ENCODE measurements around the gene STYX. TPM values are rescaled to one million over a fixed set of nuclear protein-coding genes. Genes with fewer than 3 reads are reported as not detected.

The STYX gene
- total RNA-seq, 1 donor from 2014 or later: 11.8 TPM

- Mint-ChIP-seq H3K9me3 (peaks cover 2% of the 10 kb centered on the region), H3K36me3 (ENCODE audit: low read depth) (peaks cover 11% of the 10 kb centered on the region), H3K4me1 (peaks cover 23% of the 10 kb centered on the region), H3K4me3 (peak overlapping the region; percentile 99), H3K27me3 (ENCODE audit: low read depth) (no peaks in the 10 kb centered on the region), H3K27ac (ENCODE audit: unreplicated experiment) (no peak overlapping the region)
- TF ChIP-seq, protein P1, sequence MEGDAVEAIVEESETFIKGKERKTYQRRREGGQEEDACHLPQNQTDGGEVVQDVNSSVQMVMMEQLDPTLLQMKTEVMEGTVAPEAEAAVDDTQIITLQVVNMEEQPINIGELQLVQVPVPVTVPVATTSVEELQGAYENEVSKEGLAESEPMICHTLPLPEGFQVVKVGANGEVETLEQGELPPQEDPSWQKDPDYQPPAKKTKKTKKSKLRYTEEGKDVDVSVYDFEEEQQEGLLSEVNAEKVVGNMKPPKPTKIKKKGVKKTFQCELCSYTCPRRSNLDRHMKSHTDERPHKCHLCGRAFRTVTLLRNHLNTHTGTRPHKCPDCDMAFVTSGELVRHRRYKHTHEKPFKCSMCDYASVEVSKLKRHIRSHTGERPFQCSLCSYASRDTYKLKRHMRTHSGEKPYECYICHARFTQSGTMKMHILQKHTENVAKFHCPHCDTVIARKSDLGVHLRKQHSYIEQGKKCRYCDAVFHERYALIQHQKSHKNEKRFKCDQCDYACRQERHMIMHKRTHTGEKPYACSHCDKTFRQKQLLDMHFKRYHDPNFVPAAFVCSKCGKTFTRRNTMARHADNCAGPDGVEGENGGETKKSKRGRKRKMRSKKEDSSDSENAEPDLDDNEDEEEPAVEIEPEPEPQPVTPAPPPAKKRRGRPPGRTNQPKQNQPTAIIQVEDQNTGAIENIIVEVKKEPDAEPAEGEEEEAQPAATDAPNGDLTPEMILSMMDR (conservative IDR thresholded peaks at IDR 0.05): no peak
- no peak for DNase-seq (ENCODE audit: low read depth, low spot score)
These were observed 411 bp upstream of the STYX start for GRCh38 chr14:52729585-52729924.

DNA sequence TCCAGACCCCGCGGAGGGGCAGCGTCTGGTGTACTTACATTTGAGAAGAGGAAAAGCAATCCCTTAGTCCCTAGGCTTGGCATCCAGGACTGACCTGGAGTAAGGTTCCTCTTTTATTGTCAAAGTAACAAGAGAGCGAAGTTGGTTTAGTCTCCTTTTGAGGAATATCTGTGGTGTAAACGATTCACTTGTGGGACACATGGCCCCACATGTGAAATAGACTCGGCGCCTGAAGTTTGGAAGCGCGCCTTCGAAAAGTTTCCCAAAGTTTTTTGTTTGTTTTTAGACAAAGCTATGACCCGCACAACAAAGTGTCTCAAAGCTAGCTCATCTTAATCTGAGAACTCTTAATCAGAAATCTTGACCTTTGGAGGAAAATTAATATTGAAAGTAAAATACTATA is 744 bp downstream of the STYX start:
- Mint-ChIP-seq H3K36me3 (ENCODE audit: low read depth) (peaks cover 14% of the 10 kb centered on the region), H3K27me3 (ENCODE audit: low read depth) (no peaks in the 10 kb centered on the region), H3K27ac (ENCODE audit: unreplicated experiment) (peak overlapping the region; percentile 96)

GRCh38 chr14:52733824-52734223 is 3.9 kb downstream of the STYX start:
- Mint-ChIP-seq H3K4me1 (peaks cover 32% of the 10 kb centered on the region), H3K9me3 (peaks cover 2% of the 10 kb centered on the region)

More for the DNA sequence above, 744 bp downstream of the STYX start:
- Mint-ChIP-seq H3K9me3 (peaks cover 2% of the 10 kb centered on the region), H3K4me3 (peak overlapping the region; percentile 99), H3K4me1 (peaks cover 28% of the 10 kb centered on the region)
- no peak for DNase-seq (ENCODE audit: low read depth, low spot score)
- TF ChIP-seq, protein P1 (conservative IDR thresholded peaks at IDR 0.05): no peak

DNA sequence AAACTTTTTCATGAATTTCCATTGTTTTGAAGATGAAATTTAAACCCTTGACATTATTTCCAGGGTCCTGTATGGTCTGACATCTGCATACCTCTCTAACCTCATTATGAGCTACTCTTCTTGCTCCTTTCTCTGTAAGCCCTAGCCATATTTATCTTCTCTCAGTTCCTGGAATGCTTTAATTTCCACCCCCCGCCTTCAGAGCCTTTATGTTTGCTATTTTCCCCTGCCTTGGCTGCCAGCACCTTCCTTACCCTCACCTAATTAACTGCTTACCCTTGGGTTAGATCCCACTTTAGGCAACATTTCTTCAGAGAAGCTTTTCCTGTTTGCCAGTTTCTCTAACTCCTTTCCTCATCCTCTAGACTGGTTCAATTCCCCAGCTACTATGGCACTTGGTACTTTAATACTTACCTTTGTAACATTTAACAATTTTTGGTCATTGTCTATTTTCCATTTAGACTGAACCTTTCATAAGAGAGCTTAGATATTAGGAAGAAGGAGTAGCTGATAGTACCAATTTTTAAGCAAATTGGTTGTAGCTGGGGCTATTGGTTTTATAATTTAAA is 6.0 kb downstream of the STYX start:
- Mint-ChIP-seq H3K27ac (ENCODE audit: unreplicated experiment) (no peak overlapping the region), H3K27me3 (ENCODE audit: low read depth) (no peaks in the 10 kb centered on the region), H3K9me3 (peaks cover 2% of the 10 kb centered on the region), H3K4me3 (peak overlapping the region; percentile 32), H3K4me1 (peaks cover 22% of the 10 kb centered on the region), H3K36me3 (ENCODE audit: low read depth) (peaks cover 14% of the 10 kb centered on the region)
- no peak for DNase-seq (ENCODE audit: low read depth, low spot score)
- TF ChIP-seq, protein P1 (conservative IDR thresholded peaks at IDR 0.05): no peak

More at GRCh38 chr14:52733824-52734223, 3.9 kb downstream of the STYX start:
- TF ChIP-seq, protein P1 (conservative IDR thresholded peaks at IDR 0.05): no peak
- H3K36me3 Mint-ChIP-seq (ENCODE audit: low read depth): peaks cover 14% of the 10 kb centered on the region
- no peak for DNase-seq (ENCODE audit: low read depth, low spot score)
- no peaks in the 10 kb centered on the region for H3K27me3 Mint-ChIP-seq (ENCODE audit: low read depth)
- peak overlapping the region; percentile 24 for H3K4me3 Mint-ChIP-seq
- no peak overlapping the region for H3K27ac Mint-ChIP-seq (ENCODE audit: unreplicated experiment)

DNA sequence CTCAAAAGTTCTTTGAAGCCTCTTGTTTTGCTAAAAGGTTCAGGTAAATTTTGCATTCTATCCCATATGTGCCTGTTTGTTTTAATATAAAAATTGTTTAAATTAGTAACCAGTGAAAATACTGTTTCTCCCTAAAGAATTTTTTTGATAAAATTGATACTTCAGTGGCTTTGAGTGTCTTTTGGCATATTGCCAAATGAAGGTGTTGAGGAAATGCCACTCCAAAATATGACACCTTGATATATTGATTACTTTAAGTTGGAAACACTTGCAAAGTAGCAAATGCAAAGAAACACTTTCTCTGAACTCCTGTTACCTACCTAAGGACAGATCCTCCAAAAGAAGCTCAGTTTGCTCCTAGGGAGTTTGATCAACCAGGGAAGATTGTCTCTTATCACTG is 8.4 kb downstream of the STYX start:
- Mint-ChIP-seq H3K9me3 (peaks cover 2% of the 10 kb centered on the region), H3K4me1 (peaks cover 13% of the 10 kb centered on the region), H3K27me3 (ENCODE audit: low read depth) (no peaks in the 10 kb centered on the region), H3K4me3 (no peak overlapping the region), H3K27ac (ENCODE audit: unreplicated experiment) (no peak overlapping the region), H3K36me3 (ENCODE audit: low read depth) (peaks cover 10% of the 10 kb centered on the region)
- TF ChIP-seq, protein P1 (conservative IDR thresholded peaks at IDR 0.05): no peak
- DNase-seq (ENCODE audit: low read depth, low spot score): no peak

Data from neural crest cell (in vitro differentiated cells).